Measurements from ENCODE around the gene EPO. TPM values are rescaled to one million over a fixed set of nuclear protein-coding genes. Genes with fewer than 3 reads are reported as not detected.
A peak's percentile ranks its signal among the peaks of the same experiment; 100 is the strongest.
"Not testable (repeated sequence)": the region's sequence is repeated elsewhere in the genome, so short reads cannot be mapped to it uniquely, and the experiment has no call there.

Gene EPO
- total RNA-seq, 1 experiment from 2014 or later: not detected

DNA sequence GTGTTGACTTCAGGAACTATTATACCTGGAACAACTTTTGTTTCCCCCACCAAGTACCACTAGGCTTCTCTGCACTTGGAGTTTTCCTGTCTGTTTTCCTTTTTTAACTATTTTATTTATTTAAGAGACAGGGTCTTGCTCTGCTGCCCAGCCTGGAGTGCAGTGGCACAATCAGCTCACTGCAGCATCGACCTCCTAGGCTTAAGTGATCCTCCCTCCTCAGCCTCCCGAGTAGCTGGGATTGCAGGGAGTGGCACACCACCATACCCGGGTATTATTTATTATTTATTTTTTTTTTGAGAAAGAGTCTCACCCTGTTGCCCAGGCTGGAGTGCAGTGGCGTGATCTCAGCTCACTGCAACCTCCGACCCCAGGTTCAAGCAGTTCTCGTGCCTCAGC, 24.1 kb upstream of the EPO start:
- DNase-seq (ENCODE audit: low spot score): no peak
- in situ Hi-C loops (cut with HindIII; ENCODE audit: low sequenced_read_pairs): no loop called here

- in situ Hi-C loops (cut with HindIII; ENCODE audit: low sequenced_read_pairs): no loop called here
Measured at GRCh38 chr7:100699018-100699417, 21.2 kb upstream of the EPO start.

GRCh38 chr7:100701089-100701488, 19.2 kb upstream of the EPO start:
- in situ Hi-C loops (cut with HindIII; ENCODE audit: low sequenced_read_pairs); DNase-seq (ENCODE audit: low spot score): not testable (repeated sequence)

More at GRCh38 chr7:100699018-100699417, 21.2 kb upstream of the EPO start:
- DNase-seq (ENCODE audit: low spot score): no peak

DNA sequence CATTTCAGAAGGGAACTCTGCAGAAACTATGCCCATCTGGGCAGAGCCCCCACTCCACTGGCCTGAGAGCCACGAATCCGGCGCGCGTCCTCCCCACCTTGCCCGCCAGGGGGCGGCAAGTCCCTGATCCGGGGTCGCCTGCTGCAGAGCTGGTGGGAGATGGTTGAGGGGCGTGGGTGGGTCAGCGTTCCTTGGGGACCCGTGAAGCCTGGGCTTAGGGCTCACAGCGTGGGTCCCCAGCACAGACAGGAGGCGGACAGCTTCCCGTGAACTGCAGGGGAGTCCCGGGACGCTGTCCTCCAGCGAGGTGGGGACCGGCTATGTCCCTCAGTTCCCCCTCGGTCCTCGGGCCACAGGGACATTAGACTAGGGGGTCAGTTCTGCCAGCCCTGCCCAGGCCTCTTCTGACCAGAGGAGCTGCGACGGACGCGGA, 14.9 kb upstream of the EPO start:
- in situ Hi-C loops (cut with HindIII; ENCODE audit: low sequenced_read_pairs): no loop called here

GRCh38 chr7:100705753-100706671, 14.3 kb upstream of the EPO start, which contains the start of gene POP7:
Gene POP7, plus strand, starts transcription at chr7:100706121. Its CDS starts 710 bp downstream, at chr7:100706831.
- in situ Hi-C loops (cut with HindIII; ENCODE audit: low sequenced_read_pairs): no loop called here
- DNase-seq (ENCODE audit: low spot score): peak; percentile 95

More for the DNA sequence above, 14.9 kb upstream of the EPO start:
- DNase-seq (ENCODE audit: low spot score): peak; percentile 66

DNA sequence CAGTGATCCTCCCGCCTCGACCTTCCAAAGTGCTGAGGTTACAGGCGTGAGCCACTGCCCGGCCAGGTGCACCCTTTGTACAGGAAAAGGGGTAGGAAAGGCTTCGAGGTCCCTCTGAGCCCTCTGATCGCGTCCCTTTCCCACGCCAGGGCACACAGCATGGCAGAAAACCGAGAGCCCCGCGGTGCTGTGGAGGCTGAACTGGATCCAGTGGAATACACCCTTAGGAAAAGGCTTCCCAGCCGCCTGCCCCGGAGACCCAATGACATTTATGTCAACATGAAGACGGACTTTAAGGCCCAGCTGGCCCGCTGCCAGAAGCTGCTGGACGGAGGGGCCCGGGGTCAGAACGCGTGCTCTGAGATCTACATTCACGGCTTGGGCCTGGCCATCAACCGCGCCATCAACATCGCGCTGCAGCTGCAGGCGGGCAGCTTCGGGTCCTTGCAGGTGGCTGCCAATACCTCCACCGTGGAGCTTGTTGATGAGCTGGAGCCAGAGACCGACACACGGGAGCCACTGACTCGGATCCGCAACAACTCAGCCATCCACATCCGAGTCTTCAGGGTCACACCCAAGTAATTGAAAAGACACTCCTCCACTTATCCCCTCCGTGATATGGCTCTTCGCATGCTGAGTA, 13.5 kb upstream of the EPO start:
- in situ Hi-C loops (cut with HindIII; ENCODE audit: low sequenced_read_pairs): no loop called here
- no peak for DNase-seq (ENCODE audit: low spot score)

- in situ Hi-C loops (cut with HindIII; ENCODE audit: low sequenced_read_pairs): no loop called here
- no peak for DNase-seq (ENCODE audit: low spot score)
Measured at GRCh38 chr7:100708395-100708794, 11.9 kb upstream of the EPO start.

DNA sequence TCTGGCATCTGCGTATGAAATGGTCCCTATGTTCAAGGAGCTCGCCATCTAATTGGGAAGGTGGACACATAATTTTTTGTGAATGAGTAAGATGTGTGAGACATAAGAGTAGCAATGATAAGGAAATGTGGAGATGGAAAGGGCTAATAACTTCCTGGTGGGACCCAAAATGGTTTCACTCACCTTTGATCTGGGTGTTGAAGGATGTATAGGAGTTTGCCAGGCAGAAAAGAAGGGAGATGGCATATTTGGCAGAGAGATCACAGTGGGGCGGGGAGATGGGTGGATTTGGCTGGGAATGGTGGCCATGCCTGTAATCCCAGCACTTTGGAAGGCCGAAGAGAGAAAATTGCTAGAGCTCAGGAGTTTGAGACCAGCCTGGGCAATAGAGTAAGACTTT, 9.8 kb upstream of the EPO start:
- in situ Hi-C loops (cut with HindIII; ENCODE audit: low sequenced_read_pairs): no loop called here
- DNase-seq (ENCODE audit: low spot score): no peak

DNA sequence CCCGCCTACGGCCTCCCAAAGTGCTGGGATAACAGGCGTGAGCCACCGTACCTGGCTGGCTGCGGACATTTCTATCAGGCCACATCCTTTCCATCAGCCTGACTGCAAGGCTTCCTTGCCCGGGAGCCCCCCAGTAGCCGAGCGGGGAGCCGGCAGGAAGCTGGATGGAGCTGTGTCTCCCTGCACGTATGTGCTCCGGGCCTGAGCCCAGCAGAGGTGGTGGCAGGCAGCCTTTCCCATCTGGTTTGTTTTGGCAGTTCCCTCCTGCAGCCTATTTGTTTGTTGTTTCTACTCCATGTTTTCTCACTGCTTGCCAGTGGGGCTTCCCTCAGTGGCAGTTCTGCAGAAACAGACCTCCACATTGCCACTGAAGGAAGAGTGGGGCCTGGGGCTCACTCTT, 8.9 kb upstream of the EPO start:
- DNase-seq (ENCODE audit: low spot score): no peak
- in situ Hi-C loops (cut with HindIII; ENCODE audit: low sequenced_read_pairs): no loop called here

DNA sequence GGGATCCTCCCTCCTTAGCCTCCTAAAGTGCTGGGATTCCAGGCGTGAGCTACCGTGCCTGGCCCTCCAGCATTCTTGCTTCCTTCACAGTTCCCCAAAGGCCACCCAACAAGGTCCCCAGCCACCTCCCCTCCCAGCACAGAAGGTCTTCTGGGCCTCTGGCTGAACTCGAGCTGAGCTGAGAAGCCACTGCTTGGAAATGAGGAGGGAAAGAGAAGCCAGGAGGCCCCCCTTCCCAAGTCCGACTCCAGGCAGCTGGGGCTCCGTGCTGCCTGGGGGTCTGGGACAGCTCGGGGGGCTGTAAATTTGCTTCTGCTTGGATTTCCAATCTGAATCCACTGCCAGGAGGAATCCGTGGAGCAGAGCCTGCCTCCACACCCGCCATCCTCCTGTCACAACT, 5.5 kb upstream of the EPO start:
- in situ Hi-C loops (cut with HindIII; ENCODE audit: low sequenced_read_pairs): no loop called here
- no peak for DNase-seq (ENCODE audit: low spot score)

DNA sequence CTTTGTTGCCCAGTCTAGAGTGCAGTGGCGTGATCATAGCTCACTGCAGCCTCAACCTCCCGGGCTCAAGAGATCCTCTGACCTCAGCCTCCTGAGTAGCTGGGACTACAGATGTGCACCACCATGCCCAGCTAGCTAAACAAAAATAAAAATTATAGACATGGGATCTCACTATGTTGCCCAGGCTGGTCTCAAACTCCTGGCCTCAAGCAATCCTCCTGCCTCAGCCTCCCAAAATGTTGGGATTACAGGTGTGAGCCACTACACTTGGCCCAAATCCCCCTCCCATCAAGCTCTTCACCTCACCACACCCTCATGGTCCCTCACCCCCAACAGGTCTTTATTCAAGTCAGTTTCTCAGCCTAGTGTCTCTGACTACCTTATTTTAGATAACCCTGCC, 3.2 kb upstream of the EPO start:
- in situ Hi-C loops (cut with HindIII; ENCODE audit: low sequenced_read_pairs); DNase-seq (ENCODE audit: low spot score): not testable (repeated sequence)

- no peak for DNase-seq (ENCODE audit: low spot score)
- in situ Hi-C loops (cut with HindIII; ENCODE audit: low sequenced_read_pairs): no loop called here
Measured at GRCh38 chr7:100719523-100720278, 567 bp upstream of the EPO start.

DNA sequence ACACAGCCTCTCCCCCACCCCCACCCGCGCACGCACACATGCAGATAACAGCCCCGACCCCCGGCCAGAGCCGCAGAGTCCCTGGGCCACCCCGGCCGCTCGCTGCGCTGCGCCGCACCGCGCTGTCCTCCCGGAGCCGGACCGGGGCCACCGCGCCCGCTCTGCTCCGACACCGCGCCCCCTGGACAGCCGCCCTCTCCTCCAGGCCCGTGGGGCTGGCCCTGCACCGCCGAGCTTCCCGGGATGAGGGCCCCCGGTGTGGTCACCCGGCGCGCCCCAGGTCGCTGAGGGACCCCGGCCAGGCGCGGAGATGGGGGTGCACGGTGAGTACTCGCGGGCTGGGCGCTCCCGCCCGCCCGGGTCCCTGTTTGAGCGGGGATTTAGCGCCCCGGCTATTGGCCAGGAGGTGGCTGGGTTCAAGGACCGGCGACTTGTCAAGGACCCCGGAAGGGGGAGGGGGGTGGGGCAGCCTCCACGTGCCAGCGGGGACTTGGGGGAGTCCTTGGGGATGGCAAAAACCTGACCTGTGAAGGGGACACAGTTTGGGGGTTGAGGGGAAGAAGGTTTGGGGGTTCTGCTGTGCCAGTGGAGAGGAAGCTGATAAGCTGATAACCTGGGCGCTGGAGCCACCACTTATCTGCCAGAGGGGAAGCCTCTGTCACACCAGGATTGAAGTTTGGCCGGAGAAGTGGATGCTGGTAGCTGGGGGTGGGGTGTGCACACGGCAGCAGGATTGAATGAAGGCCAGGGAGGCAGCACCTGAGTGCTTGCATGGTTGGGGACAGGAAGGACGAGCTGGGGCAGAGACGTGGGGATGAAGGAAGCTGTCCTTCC, 620 bp downstream of the EPO start:
- in situ Hi-C loops (cut with HindIII; ENCODE audit: low sequenced_read_pairs): no loop called here
- DNase-seq (ENCODE audit: low spot score): no peak

DNA sequence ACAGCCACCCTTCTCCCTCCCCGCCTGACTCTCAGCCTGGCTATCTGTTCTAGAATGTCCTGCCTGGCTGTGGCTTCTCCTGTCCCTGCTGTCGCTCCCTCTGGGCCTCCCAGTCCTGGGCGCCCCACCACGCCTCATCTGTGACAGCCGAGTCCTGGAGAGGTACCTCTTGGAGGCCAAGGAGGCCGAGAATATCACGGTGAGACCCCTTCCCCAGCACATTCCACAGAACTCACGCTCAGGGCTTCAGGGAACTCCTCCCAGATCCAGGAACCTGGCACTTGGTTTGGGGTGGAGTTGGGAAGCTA, 1.2 kb downstream of the EPO start:
- in situ Hi-C loops (cut with HindIII; ENCODE audit: low sequenced_read_pairs): no loop called here

GRCh38 chr7:100722480-100723212, 2.4 kb downstream of the EPO start:
- no peak for DNase-seq (ENCODE audit: low spot score)
- in situ Hi-C loops (cut with HindIII; ENCODE audit: low sequenced_read_pairs): no loop called here

More for the DNA sequence above, 1.2 kb downstream of the EPO start:
- no peak for DNase-seq (ENCODE audit: low spot score)

GRCh38 chr7:100723732-100724275, 3.5 kb downstream of the EPO start:
- DNase-seq (ENCODE audit: low spot score): no peak
- in situ Hi-C loops (cut with HindIII; ENCODE audit: low sequenced_read_pairs): no loop called here

DNA sequence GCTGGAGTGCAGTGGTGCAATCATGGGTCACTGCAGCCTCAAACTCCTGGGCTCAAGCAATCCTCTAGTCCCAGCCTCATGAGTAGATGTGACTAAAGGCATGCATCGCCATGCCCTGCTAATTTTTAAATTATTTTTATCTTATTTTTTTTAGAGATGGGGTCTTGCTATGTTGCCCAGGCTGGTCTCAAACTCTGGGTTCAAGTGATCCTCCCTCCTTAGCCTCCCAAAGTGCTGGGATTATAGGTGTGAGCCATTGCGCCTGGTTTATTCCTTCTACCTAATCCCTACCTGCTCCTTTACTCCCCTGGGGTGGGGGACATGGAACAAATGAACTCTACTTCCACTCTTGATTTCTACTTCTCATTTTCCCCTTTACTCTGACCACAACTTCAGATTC, 4.1 kb downstream of the EPO start:
- in situ Hi-C loops (cut with HindIII; ENCODE audit: low sequenced_read_pairs); DNase-seq (ENCODE audit: low spot score): not testable (repeated sequence)

Data from G401 (cell line).